Jurkat, Clone E6-1 (cell line): ENCODE data around the gene EPHA7.

Experiments
- DNase-seq: peaks from one replicate; pipeline ENCODE4 v3.0.0-alpha.2; 2011; ENCODE audit warnings: low read depth, low spot score
- H3K4me3 ChIP-seq: 2 replicates; pipeline ENCODE4 v1.5.1; 2011; ENCODE audit warnings: mild to moderate bottlenecking, low read length, control low read depth, moderate library complexity

EPHA7 gene

GRCh38 chr6:93337772-93338394 lies 81.5 kb downstream of the EPHA7 start:
- H3K4me3 ChIP-seq = no peak overlapping the region
- no peak for DNase-seq

- H3K4me3 ChIP-seq = no peak overlapping the region
- DNase-seq = no peak
Measured at GRCh38 chr6:93337014-93337413, 82.3 kb downstream of the EPHA7 start.

DNA sequence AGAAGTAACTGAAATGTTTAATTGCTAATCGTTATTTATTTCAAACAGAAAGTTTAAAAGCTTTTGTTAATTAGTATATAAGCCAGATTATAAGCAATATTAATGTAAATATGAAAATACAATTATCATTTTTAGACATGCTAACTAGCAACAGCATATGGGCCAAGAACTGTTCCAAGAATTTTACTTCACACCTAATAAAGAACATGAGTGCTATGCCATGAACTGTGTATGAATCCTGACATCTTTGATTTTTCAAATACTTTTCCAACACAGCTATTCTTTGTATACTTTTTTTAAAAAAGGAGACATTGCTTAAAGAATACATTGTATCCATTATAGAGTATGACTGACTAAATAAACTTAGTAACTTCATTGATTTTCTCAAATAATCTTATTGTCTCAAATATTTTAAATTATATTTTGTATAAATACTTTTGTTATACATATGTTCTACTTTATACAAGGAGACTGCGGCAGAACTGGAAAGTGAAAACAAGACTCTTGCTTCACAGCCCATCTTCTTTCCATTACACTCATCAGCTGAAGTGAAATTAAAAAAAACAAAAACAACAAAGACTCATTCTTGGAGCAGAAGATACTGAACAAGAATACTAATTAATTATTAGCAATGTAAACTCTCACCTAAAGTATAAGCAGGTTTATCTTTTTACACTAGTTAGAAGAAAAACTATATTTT lies 89.9 kb downstream of the EPHA7 start:
- no peak for DNase-seq

GRCh38 chr6:93327857-93328256 lies 91.5 kb downstream of the EPHA7 start:
- H3K4me3 ChIP-seq = no peak overlapping the region
- DNase-seq = no peak

More for the DNA sequence above, 89.9 kb downstream of the EPHA7 start:
- H3K4me3 ChIP-seq = no peak overlapping the region

GRCh38 chr6:93325761-93326160 lies 93.6 kb downstream of the EPHA7 start:
- no peak for DNase-seq
- no peak overlapping the region for H3K4me3 ChIP-seq

- no peak overlapping the region for H3K4me3 ChIP-seq
- no peak for DNase-seq
Measured at GRCh38 chr6:93323630-93324029, 95.7 kb downstream of the EPHA7 start.

- DNase-seq = no peak
Measured at GRCh38 chr6:93322651-93323050, 96.7 kb downstream of the EPHA7 start.

GRCh38 chr6:93319304-93319703 lies 100.1 kb downstream of the EPHA7 start:
- no peak overlapping the region for H3K4me3 ChIP-seq
- DNase-seq = no peak

More at GRCh38 chr6:93322651-93323050, 96.7 kb downstream of the EPHA7 start:
- H3K4me3 ChIP-seq = no peak overlapping the region

DNA sequence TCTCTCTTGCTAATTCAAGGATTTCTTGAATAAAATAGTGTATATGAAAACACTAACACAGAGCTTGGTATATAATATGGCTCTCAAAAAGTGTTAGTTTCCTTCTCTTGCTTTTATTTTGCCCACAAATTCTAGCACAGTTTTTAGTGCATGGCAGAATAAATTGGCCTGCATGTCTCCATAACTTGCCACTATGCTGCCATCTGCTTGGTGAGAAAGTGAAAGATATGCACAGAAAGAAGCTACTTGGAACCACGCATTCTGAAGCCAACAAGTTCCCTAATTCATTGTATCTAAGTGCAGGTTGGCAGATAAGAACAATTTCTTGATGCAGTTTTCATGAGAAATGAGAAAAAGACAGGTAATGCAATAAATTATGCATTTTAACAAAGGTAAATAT lies 101.2 kb downstream of the EPHA7 start:
- DNase-seq = no peak
- H3K4me3 ChIP-seq = no peak overlapping the region

- no peak for DNase-seq
Measured at GRCh38 chr6:93317592-93317991, 101.8 kb downstream of the EPHA7 start.

GRCh38 chr6:93307505-93308409 lies 111.6 kb downstream of the EPHA7 start:
- H3K4me3 ChIP-seq = no peak overlapping the region
- no peak for DNase-seq

More at GRCh38 chr6:93317592-93317991, 101.8 kb downstream of the EPHA7 start:
- no peak overlapping the region for H3K4me3 ChIP-seq

DNA sequence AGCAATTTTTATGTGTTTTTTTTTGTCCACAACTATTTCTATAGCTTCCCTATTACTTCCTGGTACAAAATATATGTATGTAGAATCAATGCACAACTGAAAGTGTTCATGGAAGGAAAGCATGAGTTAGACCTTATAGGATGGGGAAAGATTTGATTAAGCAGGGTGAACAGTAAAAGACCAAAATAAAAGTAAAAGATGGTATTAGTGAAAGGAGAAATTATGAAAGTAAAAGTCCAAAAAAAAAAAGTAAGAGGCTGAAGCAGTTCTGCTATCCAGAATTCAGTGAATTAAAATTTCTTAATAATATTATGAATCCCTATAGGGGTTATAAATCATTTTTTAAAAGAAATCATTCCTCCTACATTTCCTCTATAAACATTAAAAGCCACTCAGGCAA lies 114.3 kb downstream of the EPHA7 start:
- DNase-seq = no peak
- H3K4me3 ChIP-seq = no peak overlapping the region

GRCh38 chr6:93304505-93304904 lies 114.9 kb downstream of the EPHA7 start:
- H3K4me3 ChIP-seq = no peak overlapping the region
- no peak for DNase-seq

DNA sequence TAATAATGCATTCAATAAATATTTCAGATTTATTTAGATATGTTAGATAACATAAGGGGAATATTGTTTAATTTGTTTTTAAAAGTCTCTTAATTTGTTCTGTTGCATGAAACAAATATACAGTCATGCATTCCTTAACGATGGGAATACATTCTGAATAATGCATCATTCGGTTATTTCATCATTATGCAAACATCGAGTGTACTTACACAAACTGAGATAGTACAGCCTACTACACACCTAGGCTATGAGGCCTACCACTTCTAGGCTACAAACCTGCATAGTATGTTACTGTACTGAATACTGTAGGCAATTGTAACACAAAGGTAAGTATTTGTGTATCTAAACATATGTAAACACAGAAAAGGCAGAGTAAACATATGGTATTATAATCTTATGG lies 118.7 kb downstream of the EPHA7 start:
- no peak for DNase-seq
- H3K4me3 ChIP-seq = no peak overlapping the region

DNA sequence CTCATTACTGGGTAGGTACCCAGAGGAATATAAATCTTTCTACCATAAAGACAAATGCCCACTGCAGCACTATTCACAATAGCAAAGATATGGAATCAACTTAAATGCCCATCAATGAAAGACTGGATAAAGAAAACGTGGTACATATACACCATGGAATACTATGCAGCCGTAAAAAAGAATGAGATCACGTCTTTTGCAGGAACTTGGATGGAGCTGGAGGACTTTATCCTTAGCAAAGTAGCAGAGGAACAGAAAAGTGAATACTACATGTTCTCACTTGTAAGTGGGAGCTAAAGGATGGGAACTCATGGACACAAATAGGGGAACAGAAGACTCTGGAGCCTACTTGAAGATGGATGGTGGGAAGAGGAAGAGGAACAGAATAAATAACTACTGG lies 119.7 kb downstream of the EPHA7 start:
- DNase-seq = no peak
- no peak overlapping the region for H3K4me3 ChIP-seq

DNA sequence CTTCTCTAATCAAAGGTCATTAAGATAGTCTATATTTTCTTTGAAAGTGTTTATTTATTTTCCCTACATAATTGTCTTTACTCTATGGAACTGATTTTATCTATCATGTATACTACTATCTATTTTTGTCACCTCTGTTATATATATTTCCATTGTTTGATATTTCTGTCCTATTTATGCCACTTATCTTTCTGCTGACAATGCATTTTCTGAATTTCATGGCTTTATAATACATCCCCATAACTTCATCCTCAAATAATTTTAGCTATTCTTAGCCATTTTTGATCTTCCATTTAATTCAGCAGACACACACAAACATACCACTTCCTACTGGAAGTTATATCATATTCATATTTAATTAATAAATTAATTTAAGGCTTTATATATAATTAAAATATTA lies 123.7 kb downstream of the EPHA7 start:
- no peak overlapping the region for H3K4me3 ChIP-seq
- no peak for DNase-seq

- no peak for DNase-seq
- H3K4me3 ChIP-seq = no peak overlapping the region
Measured at GRCh38 chr6:93294879-93295278, 124.5 kb downstream of the EPHA7 start.

DNA sequence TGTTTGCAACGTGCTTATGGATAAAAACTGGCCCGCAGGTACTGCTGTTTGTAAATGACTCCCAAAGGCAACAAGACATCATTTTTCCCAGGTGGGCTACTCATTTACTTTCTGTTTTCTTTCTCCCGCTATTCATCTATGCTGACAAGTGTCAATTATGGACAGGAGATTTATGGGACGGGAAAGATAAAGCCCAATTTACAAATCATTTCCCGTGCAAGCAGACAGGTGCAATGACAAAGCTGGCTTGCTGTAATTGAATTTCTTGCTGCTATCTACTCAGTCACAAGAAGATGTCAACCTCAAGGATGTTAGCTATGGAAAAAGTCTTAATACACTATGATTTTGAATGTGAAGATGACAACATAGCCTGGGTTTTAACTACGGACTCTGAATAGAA lies 125.5 kb downstream of the EPHA7 start:
- DNase-seq = no peak
- H3K4me3 ChIP-seq = no peak overlapping the region

- no peak overlapping the region for H3K4me3 ChIP-seq
- no peak for DNase-seq
Measured at GRCh38 chr6:93293460-93293859, 125.9 kb downstream of the EPHA7 start.

DNA sequence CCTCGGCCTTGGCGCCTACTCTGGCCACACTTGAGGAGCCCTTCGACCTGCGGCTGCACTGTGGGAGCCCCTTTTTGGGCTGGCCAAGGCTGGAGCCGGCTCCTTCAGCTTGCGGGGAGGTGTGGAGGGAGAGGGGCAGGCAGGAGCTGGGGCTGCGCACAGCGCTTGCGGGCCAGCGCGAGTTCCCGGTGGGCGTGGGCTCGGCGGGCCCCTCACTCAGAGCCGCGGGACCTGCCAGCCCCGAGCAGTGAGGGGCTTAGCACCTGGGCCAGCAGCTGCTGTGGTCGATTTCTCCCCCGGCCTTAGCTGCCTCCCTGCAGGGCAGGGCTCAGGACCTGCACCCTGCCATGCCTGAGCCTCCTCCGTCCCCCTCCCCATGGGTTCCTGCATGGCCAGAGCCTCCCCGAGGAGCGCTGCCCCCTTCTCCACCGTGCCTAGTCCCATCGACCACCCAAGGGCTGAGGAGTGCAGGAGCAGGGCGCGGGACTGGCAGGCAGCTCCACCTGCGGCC lies 136.8 kb downstream of the EPHA7 start:
- no peak for DNase-seq

More for the DNA sequence above, 136.8 kb downstream of the EPHA7 start:
- no peak overlapping the region for H3K4me3 ChIP-seq
